NT2/D1 (cell line): Measurements from ENCODE around the gene GPSM3.

ENCODE experiments used
- DNase-seq: peaks from one replicate; pipeline ENCODE4 v3.0.0-alpha.2; 2011; ENCODE audit warnings: low read depth, low spot score
- H3K27me3 ChIP-seq: 2 replicates; pipeline ENCODE4 v1.6.0; 2011; ENCODE audit warnings: mild to moderate bottlenecking; ENCODE audit not compliant: insufficient read length, insufficient read depth
- H3K36me3 ChIP-seq: 2 replicates; pipeline ENCODE4 v1.6.1; 2011; ENCODE audit warnings: mild to moderate bottlenecking, low read length, mixed read lengths; ENCODE audit not compliant: insufficient read depth, insufficient read length
- H3K4me1 ChIP-seq: 2 replicates; pipeline ENCODE4 v1.5.1; 2011; ENCODE audit not compliant: insufficient read depth, insufficient read length
- H3K4me3 ChIP-seq: 2 replicates; pipeline ENCODE4 v1.5.1; 2011; ENCODE audit warnings: low read depth; ENCODE audit not compliant: insufficient read length
- H3K9ac ChIP-seq: 2 replicates; pipeline ENCODE4 v1.6.0; 2011; ENCODE audit warnings: low read depth; ENCODE audit not compliant: insufficient read length
- H3K9me3 ChIP-seq: 2 replicates; pipeline ENCODE4 v1.5.1; 2011; ENCODE audit warnings: mild to moderate bottlenecking, low read length; ENCODE audit not compliant: insufficient read depth
- SUZ12 ChIP-seq: IDR thresholded peaks from 2 replicates; pipeline ENCODE4 v1.6.1; 2011; ENCODE audit not compliant: insufficient read length, insufficient read depth; ENCODE audit errors: extremely low read depth
- YY1 ChIP-seq: IDR thresholded peaks from 2 replicates; pipeline ENCODE4 v1.6.1; 2011; ENCODE audit not compliant: insufficient read length, insufficient read depth
- ZNF274 ChIP-seq: IDR thresholded peaks from 2 replicates; pipeline ENCODE4 v1.6.1; 2011; ENCODE audit warnings: mild to moderate bottlenecking, low read depth, low read length

GPSM3 gene

GRCh38 chr6:32154514-32155161 lies 37.8 kb downstream of the GPSM3 start:
- DNase-seq: no peak
- peak overlapping the region; percentile 84 for H3K4me3 ChIP-seq
- H3K4me1 ChIP-seq: peaks cover 4% of the 10 kb centered on the region

GRCh38 chr6:32153564-32154513 lies 38.6 kb downstream of the GPSM3 start, which contains the start of gene PPT2:
Gene PPT2 (plus strand): TSS chr6:32154141. CDS start chr6:32154595, 454 bp downstream.
- Histone ChIP-seq H3K9ac (peak within 1 kb of the TSS; percentile 93), H3K4me3 (peak within 1 kb of the TSS; percentile 84), H3K4me1 (peaks cover 4% of the 10 kb centered on the region), H3K27me3 (peaks cover 3% of the 10 kb centered on the region), H3K9me3 (no peaks in the 10 kb centered on the region), H3K36me3 (peaks cover 36% of the 10 kb centered on the region)
- no peak for TF ChIP-seq SUZ12
- no peak for TF ChIP-seq ZNF274
- no peak for TF ChIP-seq YY1
- peak; percentile 79 for DNase-seq

More at GRCh38 chr6:32154514-32155161, 37.8 kb downstream of the GPSM3 start:
- Histone ChIP-seq H3K27me3 (peaks cover 3% of the 10 kb centered on the region), H3K9ac (peak overlapping the region; percentile 93), H3K9me3 (no peaks in the 10 kb centered on the region), H3K36me3 (peaks cover 37% of the 10 kb centered on the region)
- no peak for TF ChIP-seq ZNF274
- no peak for TF ChIP-seq YY1
- no peak for TF ChIP-seq SUZ12

- no peak for TF ChIP-seq YY1
- no peak for TF ChIP-seq ZNF274
- TF ChIP-seq SUZ12: no peak
- peaks cover 4% of the 10 kb centered on the region for H3K4me1 ChIP-seq
- H3K36me3 ChIP-seq: peaks cover 27% of the 10 kb centered on the region
- H3K9me3 ChIP-seq: no peaks in the 10 kb centered on the region
- H3K4me3 ChIP-seq: peak overlapping the region; percentile 84
- peaks cover 3% of the 10 kb centered on the region for H3K27me3 ChIP-seq
- no peak for DNase-seq
- peak overlapping the region; percentile 93 for H3K9ac ChIP-seq
These were observed 39.5 kb downstream of the GPSM3 start for GRCh38 chr6:32152769-32153563.

- no peak for DNase-seq
- no peaks in the 10 kb centered on the region for H3K9me3 ChIP-seq
- no peak for TF ChIP-seq ZNF274
- no peak for TF ChIP-seq YY1
- no peak for TF ChIP-seq SUZ12
- peak within 1 kb of the TSS; percentile 84 for H3K4me3 ChIP-seq
- peaks cover 3% of the 10 kb centered on the region for H3K27me3 ChIP-seq
- peak within 1 kb of the TSS; percentile 93 for H3K9ac ChIP-seq
- peaks cover 20% of the 10 kb centered on the region for H3K36me3 ChIP-seq
- H3K4me1 ChIP-seq: peaks cover 4% of the 10 kb centered on the region
These were observed 40.3 kb downstream of the GPSM3 start, which contains the start of gene PRRT1 for GRCh38 chr6:32151863-32152768. Gene PRRT1 (minus strand): TSS chr6:32151939. CDS start chr6:32151827, 112 bp downstream.

GRCh38 chr6:32151181-32151862 lies 41.1 kb downstream of the GPSM3 start:
- Histone ChIP-seq H3K27me3 (peaks cover 3% of the 10 kb centered on the region), H3K4me3 (no peak overlapping the region), H3K36me3 (peaks cover 12% of the 10 kb centered on the region), H3K4me1 (peaks cover 4% of the 10 kb centered on the region), H3K9me3 (no peaks in the 10 kb centered on the region), H3K9ac (no peak overlapping the region)
- no peak for DNase-seq
- TF ChIP-seq ZNF274: no peak
- TF ChIP-seq YY1: no peak
- no peak for TF ChIP-seq SUZ12
